K562 (cell line): ENCODE results near the gene CDIPT. TPM values are rescaled to one million over a fixed set of nuclear protein-coding genes. Genes with fewer than 3 reads are reported as not detected.

Source experiments
- ATAC-seq: fragments of 200-7000 bp; cut with Tn5 transposase; 3 replicates; pipeline ENCODE4 v1.9.1; 2020; ENCODE audit warnings: moderate library complexity
- BruUV-seq: library from RNA; stranded (reverse); fragments of 400-500 nt; replicated peaks from 2 replicates; lab custom pipeline; 2021; lab: Mats Ljungman, UMichigan
- CTCF ChIA-PET: fragments of 300-600 bp; formaldehyde crosslinking; extraction: SDS; loops from one replicate; lab custom pipeline; 2021; ENCODE audit warnings: low intra/inter-chr PET ratio; lab: Yijun Ruan, JAX
- POLR2A ChIA-PET: fragments of 300-600, 350-650 bp; sonication (Branson Sonifier 250); formaldehyde crosslinking; extraction: SDS; loops from one replicate; lab custom pipeline; 2021; ENCODE audit warnings: antibody characterized with exemption, inconsistent platforms; lab: Yijun Ruan, JAX
- DNase-seq, 4 experiments: peaks; one replicate each; pipeline versions ENCODE4 v3.0.0 to v3.0.0-alpha.2; 2011 to 2018; ENCODE audit warnings: low spot score in 3 of 4, mixed read lengths in 3 of 4; ENCODE audit errors: extremely low read depth in 1 of 4
- FAIRE-seq: peaks from 2 replicates; lab custom pipeline; 2011; peaks lifted over from hg19 to GRCh38; lab: Jason Lieb, UNC
- H2AFZ ChIP-seq: 2 replicates; pipeline ENCODE4 v1.6.0; 2011; ENCODE audit warnings: low read depth, low read length, control low read depth, inconsistent platforms
- H3K27ac ChIP-seq: fragments of 200-600 bp; 3 replicates; pipeline ENCODE4 v1.8.0; 2011; ENCODE audit warnings: low read depth, mild to moderate bottlenecking, control low read depth, inconsistent platforms, low read length, moderate library complexity, mixed read lengths; ENCODE audit errors: extremely low read depth
- H3K27me3 ChIP-seq, 2 experiments: fragments of 300-600 bp in 1 of 2; 2 replicates in 1 of 2; 3 replicates in 1 of 2; pipeline versions ENCODE4 v1.6.0 to v1.8.0; 2011; ENCODE audit warnings: inconsistent platforms in 2 of 2, low read length in 2 of 2, mild to moderate bottlenecking in 1 of 2, mixed read lengths in 1 of 2, moderate library complexity in 1 of 2; ENCODE audit not compliant: control insufficient read depth in 2 of 2, insufficient read depth in 2 of 2
- H3K36me3 ChIP-seq: fragments of 300-600 bp; 3 replicates; pipeline ENCODE4 v1.8.0; 2011; ENCODE audit warnings: mild to moderate bottlenecking, low read length, inconsistent platforms; ENCODE audit not compliant: control insufficient read depth, insufficient read depth
- H3K4me1 ChIP-seq, 2 experiments: fragments of 200-600 bp in 1 of 2; replicated peaks in 1 of 2; 2 replicates in 1 of 2; 3 replicates in 1 of 2; pipeline versions ENCODE4 v1.5.1 to v1.8.0; 2011; ENCODE audit warnings: inconsistent platforms in 2 of 2, low read length in 2 of 2, mild to moderate bottlenecking in 1 of 2, mixed read lengths in 1 of 2, moderate library complexity in 1 of 2; ENCODE audit not compliant: control insufficient read depth in 2 of 2, insufficient read depth in 2 of 2
- H3K4me2 ChIP-seq: 2 replicates; pipeline ENCODE4 v1.6.1; 2011; ENCODE audit warnings: low read length, control low read depth, inconsistent platforms, mixed read lengths; ENCODE audit not compliant: insufficient read depth
- H3K4me3 ChIP-seq: fragments of 200-600 bp; sonication (generic), shearing (Covaris generic); 2 replicates; pipeline ENCODE4 v1.5.1; 2016; ENCODE audit warnings: control low read depth, inconsistent platforms
- H3K79me2 ChIP-seq: fragments of 200-600 bp; 3 replicates; pipeline ENCODE4 v1.8.0; 2011; ENCODE audit warnings: low read length, inconsistent platforms; ENCODE audit not compliant: control insufficient read depth, insufficient read depth
- H3K9ac ChIP-seq, 2 experiments: 2 replicates each; pipeline versions ENCODE4 v1.6.0 to v1.6.1; 2011; ENCODE audit warnings: low read depth in 2 of 2, low read length in 2 of 2, control low read depth in 1 of 2, inconsistent platforms in 1 of 2, mild to moderate bottlenecking in 1 of 2, mixed read lengths in 1 of 2; ENCODE audit not compliant: insufficient read depth in 1 of 2
- H3K9me1 ChIP-seq: one replicate; pipeline ENCODE4 v1.6.0; 2011; ENCODE audit warnings: inconsistent platforms, mild to moderate bottlenecking, low read length, moderate library complexity; ENCODE audit not compliant: control insufficient read depth, insufficient read depth
- H3K9me3 ChIP-seq: replicated peaks from 2 replicates; pipeline ENCODE4 v1.5.1; 2011; ENCODE audit warnings: low read depth, low read length, inconsistent platforms; ENCODE audit not compliant: control insufficient read depth, insufficient read depth
- H4K20me1 ChIP-seq: replicated peaks from 2 replicates; pipeline ENCODE4 v1.6.1; 2011; ENCODE audit warnings: low read length, inconsistent platforms, mixed read lengths; ENCODE audit not compliant: control insufficient read depth, insufficient read depth
- FOXP4 ChIP-seq: sonication (generic); formaldehyde crosslinking; IDR thresholded peaks from 2 replicates; pipeline ENCODE4 v1.8.0; 2022; ENCODE audit warnings: mild to moderate bottlenecking, missing genetic modification reagents, borderline replicate concordance
- PBX2 ChIP-seq, 2 experiments: IDR thresholded peaks in 1 of 2; conservative IDR thresholded peaks in 1 of 2; 2 replicates each; pipeline ENCODE4 v1.6.1; 2016; ENCODE audit warnings: low read depth in 2 of 2, mild to moderate bottlenecking in 1 of 2, missing compliant biosample characterization in 1 of 2, missing genetic modification characterization in 1 of 2, moderate library complexity in 1 of 2
- RBFOX2 ChIP-seq: fragments of 200-400 bp; formaldehyde crosslinking; IDR thresholded peaks from 2 replicates; pipeline ENCODE4 v1.6.1; 2017; ENCODE audit warnings: low read depth, mild to moderate bottlenecking, low read length, moderate library complexity
- ZBTB2 ChIP-seq: fragments of 450-650 bp; IDR thresholded peaks from 2 replicates; pipeline ENCODE4 v1.6.1; 2016; ENCODE audit warnings: antibody characterized with exemption
- WGBS: fragments of 100-300 bp; shearing (Covaris generic); methylation state at CpG from one replicate; pipeline ENCODE4 v1.1.6; 2016; ENCODE audit warnings: low coverage, mixed read lengths; ENCODE audit not compliant: insufficient coverage; ENCODE audit errors: missing lambda C conversion rate; 5-methylcytosine and 5-hydroxymethylcytosine counted together
- in situ Hi-C: fragments of 300-500 bp; cut with MboI; formaldehyde crosslinking; loops from 4 replicates; pipeline ENCODE4 v1.15.0; 2018; ENCODE audit warnings: inconsistent platforms, mixed read lengths
- intact Hi-C: fragments of 100-400 bp; cut with micrococcal nuclease; formaldehyde crosslinking; loops from 2 replicates; pipeline ENCODE4 v1.14.2; 2022
- polyA plus RNA-seq, 8 experiments: library from polyadenylated mRNA; depleted of rRNA in 4 of 8; stranded (reverse) in 5 of 8; unstranded in 3 of 8; fragments of >200 nt; fragmentation: Nextera tagmentation in 2 of 8; fragmentation: Illumina TruSeq in 1 of 8; extraction: Ambion mirVana in 2 of 8; extraction: Trizol in 1 of 8; gene quantifications; 2 replicates each; pipeline versions ENCODE4 v1.2.1 to v1.2.3, GENCODE V29; 2011 to 2014; ENCODE audit warnings: inconsistent platforms in 1 of 8, missing spikeins in 1 of 8
- total RNA-seq, 7 experiments: library from RNA; depleted of rRNA in 6 of 7; stranded (reverse); fragments of >200 nt in 6 of 7; fragmentation: Illumina TruSeq in 2 of 7; extraction: Trizol in 2 of 7; gene quantifications; 2 replicates each; pipeline versions ENCODE4 v1.2.1 to v1.2.3, GENCODE V29; 2011 to 2021; ENCODE audit warnings: low replicate concordance in 1 of 7

CDIPT gene
- total and polyA plus RNA-seq, 9 of the 15 experiments (the other 6 are each of a cell fraction or from before 2014, with no cell fraction given), result 1.3 to 37.0 (median 23.0) TPM

GRCh38 chr16:29876594-29877249, 13.7 kb upstream of the CDIPT start (continued):
- no peak for TF ChIP-seq ZBTB2

- peak overlapping the region; percentile 94 for H2AFZ ChIP-seq
- WGBS, result 1% methylated on average over 15 of the region's 18 CpGs
These were observed 13.2 kb upstream of the CDIPT start for GRCh38 chr16:29876217-29876593.

More at GRCh38 chr16:29876217-29876593, 13.2 kb upstream of the CDIPT start:
- Histone ChIP-seq H3K4me2 (peak overlapping the region; percentile 77), H3K79me2 (no peaks in the 10 kb centered on the region), H3K4me1 (peaks cover 8 to 37% of the 10 kb centered on the region in 2 experiments; a peak in 4 of 5 replicates), H3K9ac (peak overlapping the region in 1 of 2 experiments; percentile 77; a peak in 2 of 4 replicates), H3K4me3 (peak overlapping the region; percentile 41), H3K9me3 (no peaks in the 10 kb centered on the region), H3K9me1 (no peaks in the 10 kb centered on the region), H4K20me1 (no peaks in the 10 kb centered on the region), H3K27me3 (peaks cover 6 to 7% of the 10 kb centered on the region in 2 experiments; a peak in 4 of 5 replicates), H3K36me3 (no peaks in the 10 kb centered on the region), H3K27ac (no peak overlapping the region)
- DNase-seq, result peak; percentile 58 to 67 (median 64)
- no TSS peak for BruUV-seq
- CTCF ChIA-PET, result no interaction called here
- TF ChIP-seq FOXP4 (CRISPR knock-in tag) (0 out of 2 replicates have a peak, but pooled peaks have one; percentile 4), RBFOX2 (0 out of 2 replicates have a peak, but pooled peaks have one; percentile 11), PBX2 (CRISPR knock-in tag; IDR thresholded peaks at IDR 0.05; ENCODE audit: low read depth) (no peak), PBX2 (tag; conservative IDR thresholded peaks at IDR 0.05; ENCODE audit: low read depth) (no peak)
- POLR2A ChIA-PET, result no interaction called here
- in situ Hi-C loops, result no loop called here
- peak; percentile 39 for ATAC-seq
- intact Hi-C loops, result no loop called here
- peak; percentile 61 for FAIRE-seq
